Measurements from ENCODE around the gene APEH. TPM values are rescaled to one million over a fixed set of nuclear protein-coding genes. Genes with fewer than 3 reads are reported as not detected.

Gene APEH
- total and polyA plus RNA-seq, 12 donors = 36.5 to 166 (median 124) TPM

- 86 to 100% (median 100%) methylated on average over 1 of the region's 1 CpG; no CpG with 5 or more reads in 1 of the 4 donors for WGBS, 4 donors
- no peak for DNase-seq
- Histone ChIP-seq H3K4me1 (replicated peaks in 1 of 2) (no peaks in the 10 kb centered on the region), H3K27ac (no peak overlapping the region), H3K4me3 (no peak overlapping the region), H3K36me3 (replicated peaks in 1 of 2) (no peaks in the 10 kb centered on the region), H3K9me3 (replicated peaks in 1 of 3) (no peaks in the 10 kb centered on the region), H3K27me3 (no peaks in the 10 kb centered on the region)
- intact Hi-C loops (cut with DNase I) = no loop called here
- no peak for TF ChIP-seq POLR2A (IDR thresholded peaks at IDR 0.05)
- TF ChIP-seq, protein P1, sequence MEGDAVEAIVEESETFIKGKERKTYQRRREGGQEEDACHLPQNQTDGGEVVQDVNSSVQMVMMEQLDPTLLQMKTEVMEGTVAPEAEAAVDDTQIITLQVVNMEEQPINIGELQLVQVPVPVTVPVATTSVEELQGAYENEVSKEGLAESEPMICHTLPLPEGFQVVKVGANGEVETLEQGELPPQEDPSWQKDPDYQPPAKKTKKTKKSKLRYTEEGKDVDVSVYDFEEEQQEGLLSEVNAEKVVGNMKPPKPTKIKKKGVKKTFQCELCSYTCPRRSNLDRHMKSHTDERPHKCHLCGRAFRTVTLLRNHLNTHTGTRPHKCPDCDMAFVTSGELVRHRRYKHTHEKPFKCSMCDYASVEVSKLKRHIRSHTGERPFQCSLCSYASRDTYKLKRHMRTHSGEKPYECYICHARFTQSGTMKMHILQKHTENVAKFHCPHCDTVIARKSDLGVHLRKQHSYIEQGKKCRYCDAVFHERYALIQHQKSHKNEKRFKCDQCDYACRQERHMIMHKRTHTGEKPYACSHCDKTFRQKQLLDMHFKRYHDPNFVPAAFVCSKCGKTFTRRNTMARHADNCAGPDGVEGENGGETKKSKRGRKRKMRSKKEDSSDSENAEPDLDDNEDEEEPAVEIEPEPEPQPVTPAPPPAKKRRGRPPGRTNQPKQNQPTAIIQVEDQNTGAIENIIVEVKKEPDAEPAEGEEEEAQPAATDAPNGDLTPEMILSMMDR (IDR thresholded peaks at IDR 0.05) = no peak
Observed at GRCh38 chr3:49649576-49649975, 24.6 kb upstream of the APEH start.

DNA sequence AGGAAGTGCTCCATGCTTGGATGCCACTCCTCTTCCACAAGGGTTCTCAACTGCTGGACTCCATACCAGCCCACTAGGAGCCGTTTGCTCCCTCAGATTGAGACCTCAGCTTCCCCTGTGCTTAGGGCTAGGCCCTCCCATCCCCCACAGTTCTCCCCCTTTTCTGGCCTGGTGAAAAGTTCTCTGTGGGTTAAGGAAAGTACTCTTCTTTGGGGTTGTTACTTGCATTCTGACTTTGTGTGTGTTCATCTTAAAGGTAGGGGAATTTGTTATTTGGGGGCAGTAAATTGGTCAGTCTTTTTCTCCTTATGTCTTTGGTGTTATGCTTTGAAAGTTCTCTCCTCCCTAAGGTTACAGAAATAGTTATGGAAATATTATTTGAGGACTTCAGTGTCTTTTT lies 24.0 kb upstream of the APEH start:
- no peak for DNase-seq
- H3K27ac ChIP-seq = no peak overlapping the region
- TF ChIP-seq, protein P1 (IDR thresholded peaks at IDR 0.05) = no peak
- no peak for TF ChIP-seq POLR2A (IDR thresholded peaks at IDR 0.05)
- H3K36me3 ChIP-seq (replicated peaks in 1 of 2) = no peaks in the 10 kb centered on the region
- no peak overlapping the region for H3K4me3 ChIP-seq
- intact Hi-C loops (cut with DNase I) = no loop called here
- WGBS, 4 donors = 65 to 86% (median 72%) methylated on average over 1 of the region's 1 CpG
- H3K4me1 ChIP-seq (replicated peaks in 1 of 2) = no peaks in the 10 kb centered on the region
- no peaks in the 10 kb centered on the region for H3K27me3 ChIP-seq
- H3K9me3 ChIP-seq (replicated peaks in 1 of 3) = no peaks in the 10 kb centered on the region

DNA sequence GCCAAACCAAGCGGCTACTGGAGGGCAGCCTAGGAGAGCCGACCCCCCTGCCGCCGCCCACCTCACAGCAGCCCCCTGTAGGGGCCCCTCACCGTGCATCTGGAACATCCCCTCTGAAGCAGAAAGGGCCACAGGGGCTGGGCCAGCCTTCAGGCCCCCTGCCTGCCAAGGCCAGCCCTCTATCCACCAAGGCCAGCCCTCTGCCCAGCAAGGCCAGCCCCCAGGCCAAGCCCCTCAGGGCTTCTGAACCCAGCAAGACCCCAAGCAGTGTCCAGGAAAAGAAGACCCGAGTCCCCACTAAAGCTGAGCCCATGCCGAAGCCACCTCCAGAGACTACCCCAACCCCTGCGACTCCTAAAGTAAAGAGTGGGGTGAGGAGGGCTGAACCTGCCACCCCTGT lies 23.5 kb upstream of the APEH start:
- intact Hi-C loops (cut with DNase I) = no loop called here
- 73 to 80% (median 78%) methylated on average over 7 to 8 of the region's 8 CpGs for WGBS, 4 donors
- no peak overlapping the region for H3K27ac ChIP-seq
- no peaks in the 10 kb centered on the region for H3K36me3 ChIP-seq (replicated peaks in 1 of 2)
- TF ChIP-seq, protein P1 (IDR thresholded peaks at IDR 0.05) = no peak
- no peak for TF ChIP-seq POLR2A (IDR thresholded peaks at IDR 0.05)
- no peak overlapping the region for H3K4me3 ChIP-seq
- DNase-seq = no peak
- H3K9me3 ChIP-seq (replicated peaks in 1 of 3) = no peaks in the 10 kb centered on the region
- H3K4me1 ChIP-seq (replicated peaks in 1 of 2) = no peaks in the 10 kb centered on the region
- no peaks in the 10 kb centered on the region for H3K27me3 ChIP-seq

DNA sequence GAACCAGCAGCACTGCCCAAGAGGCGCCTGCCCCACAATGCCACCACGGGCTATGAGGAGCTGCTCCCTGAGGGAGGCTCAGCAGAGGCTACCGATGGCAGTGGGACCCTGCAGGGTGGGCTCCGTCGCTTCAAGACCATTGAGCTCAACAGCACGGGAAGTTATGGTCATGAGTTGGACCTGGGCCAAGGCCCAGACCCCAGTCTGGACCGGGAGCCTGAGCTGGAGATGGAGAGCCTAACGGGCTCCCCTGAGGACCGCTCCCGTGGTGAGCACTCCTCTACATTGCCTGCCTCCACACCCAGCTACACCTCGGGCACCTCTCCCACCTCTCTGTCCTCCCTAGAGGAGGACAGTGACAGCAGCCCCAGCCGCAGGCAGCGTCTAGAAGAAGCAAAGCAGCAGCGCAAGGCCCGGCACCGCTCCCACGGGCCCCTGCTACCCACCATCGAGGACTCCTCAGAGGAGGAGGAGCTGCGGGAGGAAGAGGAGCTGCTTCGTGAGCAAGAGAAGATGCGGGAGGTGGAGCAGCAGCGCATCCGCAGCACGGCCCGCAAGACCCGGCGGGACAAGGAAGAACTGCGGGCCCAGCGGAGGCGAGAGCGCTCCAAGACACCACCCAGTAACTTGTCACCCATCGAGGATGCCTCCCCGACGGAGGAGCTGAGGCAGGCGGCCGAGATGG lies 21.8 kb upstream of the APEH start:
- 91 to 94% (median 93%) methylated on average over 21 to 36 of the region's 36 CpGs for WGBS, 4 donors

More for the DNA sequence above, 21.8 kb upstream of the APEH start:
- TF ChIP-seq POLR2A (IDR thresholded peaks at IDR 0.05) = no peak
- TF ChIP-seq, protein P1 (IDR thresholded peaks at IDR 0.05) = no peak
- no peaks in the 10 kb centered on the region for H3K9me3 ChIP-seq (replicated peaks in 1 of 3)
- no peak for DNase-seq
- intact Hi-C loops (cut with DNase I) = no loop called here
- no peaks in the 10 kb centered on the region for H3K36me3 ChIP-seq (replicated peaks in 1 of 2)
- no peaks in the 10 kb centered on the region for H3K4me1 ChIP-seq (replicated peaks in 1 of 2)
- no peak overlapping the region for H3K27ac ChIP-seq
- no peaks in the 10 kb centered on the region for H3K27me3 ChIP-seq
- H3K4me3 ChIP-seq = no peak overlapping the region

Measured in adrenal gland (tissue), 12 donors.